C4-2B (cell line): ENCODE data around the gene SULT2B1.

ENCODE experiments used
- CTCF ChIP-seq: fragments of 450-650 bp; conservative IDR thresholded peaks from 2 replicates; pipeline ENCODE4 v1.5.1; 2017; ENCODE audit warnings: mild to moderate bottlenecking
- ZFX ChIP-seq: fragments of 450-650 bp; IDR thresholded peaks from 2 replicates; pipeline ENCODE4 v1.6.1; 2017

GRCh38 chr19:48587387-48587786 is 35.4 kb downstream of the SULT2B1 start:
- TF ChIP-seq CTCF (no peak), ZFX (no peak)
